Endodermal cell (in vitro differentiated cells): ENCODE results near the gene ARL4C. TPM values are rescaled to one million over a fixed set of nuclear protein-coding genes. Genes with fewer than 3 reads are reported as not detected.
A peak's percentile ranks its signal among the peaks of the same experiment; 100 is the strongest.

ENCODE experiments used
- DNase-seq: peaks from one replicate; pipeline ENCODE4 v3.0.0-alpha.2; 2017
- H3K27ac ChIP-seq: 2 replicates; pipeline ENCODE4 v1.5.1; 2013; ENCODE audit warnings: mild to moderate bottlenecking, low read depth, low read length, moderate library complexity
- H3K27me3 ChIP-seq: 2 replicates; pipeline ENCODE4 v1.6.1; 2013; ENCODE audit warnings: mild to moderate bottlenecking, low read length, moderate library complexity; ENCODE audit not compliant: insufficient read depth, control insufficient read depth, poor library complexity, severe bottlenecking
- H3K36me3 ChIP-seq: 2 replicates; pipeline ENCODE4 v1.7.0; 2013; ENCODE audit warnings: mild to moderate bottlenecking, low read length, moderate library complexity; ENCODE audit not compliant: control insufficient read depth, insufficient read depth
- H3K4me1 ChIP-seq: one replicate; pipeline ENCODE4 v1.7.0; 2013; ENCODE audit warnings: low read length; ENCODE audit not compliant: control insufficient read depth, insufficient read depth
- H3K4me3 ChIP-seq: 2 replicates; pipeline ENCODE4 v1.5.1; 2013; ENCODE audit warnings: mild to moderate bottlenecking, low read length, moderate library complexity
- H3K9ac ChIP-seq: 2 replicates; pipeline ENCODE4 v1.6.1; 2013; ENCODE audit warnings: mild to moderate bottlenecking, low read length, moderate library complexity; ENCODE audit not compliant: poor library complexity, severe bottlenecking; ENCODE audit errors: extremely low read depth
- H3K9me3 ChIP-seq: 2 replicates; pipeline ENCODE4 v1.6.1; 2013; ENCODE audit warnings: mild to moderate bottlenecking, low read length, moderate library complexity; ENCODE audit not compliant: control insufficient read depth
- H3K27ac Mint-ChIP-seq: 2 replicates; pipeline ENCODE4 v1.8.0; 2020; ENCODE audit warnings: mixed read lengths
- H3K27me3 Mint-ChIP-seq: 2 replicates; pipeline ENCODE4 v1.8.0; 2021; ENCODE audit warnings: mild to moderate bottlenecking, mixed read lengths; ENCODE audit not compliant: insufficient read depth
- H3K36me3 Mint-ChIP-seq: 2 replicates; pipeline ENCODE4 v1.8.0; 2020; ENCODE audit warnings: low read depth, mixed read lengths
- H3K4me1 Mint-ChIP-seq: 2 replicates; pipeline ENCODE4 v1.8.0; 2020; ENCODE audit warnings: mixed read lengths
- H3K4me3 Mint-ChIP-seq: 2 replicates; pipeline ENCODE4 v1.8.0; 2020; ENCODE audit warnings: mild to moderate bottlenecking, moderate library complexity, mixed read lengths
- H3K9me3 Mint-ChIP-seq: 2 replicates; pipeline ENCODE4 v1.8.0; 2020; ENCODE audit warnings: mild to moderate bottlenecking, mixed read lengths
- CTCF ChIP-seq: fragments of 200-600 bp; sonication (generic); conservative IDR thresholded peaks from 2 replicates; pipeline ENCODE4 v1.5.0; 2021; ENCODE audit warnings: antibody characterized with exemption, mild to moderate bottlenecking
- WGBS, 2 experiments: methylation state at CpG; one replicate each; pipeline versions ENCODE4 v1.1.5 to v1.1.7; 2013; ENCODE audit warnings: missing lambda C conversion rate in 2 of 2, mixed read lengths in 1 of 2; ENCODE audit not compliant: insufficient coverage in 1 of 2, insufficient read length in 1 of 2; 5-methylcytosine and 5-hydroxymethylcytosine counted together
- total RNA-seq, 2 donors: library from RNA; stranded (reverse); fragmentation: NEBNext Ultra II Directional in 1 of 2; extraction: Animal tissue kit (Norgen Biotek cat#: 25700) in 1 of 2; gene quantifications; 2 replicates in 1 of 2; 3 replicates in 1 of 2; pipeline ENCODE4 v1.2.1, GENCODE V29; 2021

The ARL4C gene
- total RNA-seq, 2 donors from 2014 or later: 9.3 to 21.7 TPM

- H3K27ac Mint-ChIP-seq: no peak overlapping the region
- H3K27me3 Mint-ChIP-seq: no peaks in the 10 kb centered on the region
- peaks cover 11% of the 10 kb centered on the region for H3K9me3 Mint-ChIP-seq
- Histone ChIP-seq H3K4me1 (peaks cover 2% of the 10 kb centered on the region), H3K27ac (no peak overlapping the region), H3K9ac (no peak overlapping the region), H3K4me3 (no peak overlapping the region), H3K36me3 (no peaks in the 10 kb centered on the region), H3K9me3 (peaks cover 4% of the 10 kb centered on the region), H3K27me3 (no peaks in the 10 kb centered on the region)
- no peak overlapping the region for H3K4me3 Mint-ChIP-seq
- 94 to 96% methylated on average over 2 to 5 of the region's 5 CpGs for WGBS, 2 experiments
- TF ChIP-seq CTCF: no peak
- peaks cover 34% of the 10 kb centered on the region for H3K4me1 Mint-ChIP-seq
- DNase-seq: no peak
- peaks cover 2% of the 10 kb centered on the region for H3K36me3 Mint-ChIP-seq
Observed at GRCh38 chr2:234453216-234453615, 43.7 kb downstream of the ARL4C start.

- Mint-ChIP-seq H3K4me3 (no peak overlapping the region), H3K4me1 (peaks cover 43% of the 10 kb centered on the region)
- 86 to 93% methylated on average over 2 to 4 of the region's 4 CpGs for WGBS, 2 experiments
Observed at GRCh38 chr2:234451852-234452625, 44.8 kb downstream of the ARL4C start.

GRCh38 chr2:234451242-234451641, 45.6 kb downstream of the ARL4C start:
- Mint-ChIP-seq H3K4me3 (no peak overlapping the region), H3K9me3 (peaks cover 2% of the 10 kb centered on the region), H3K36me3 (no peaks in the 10 kb centered on the region), H3K4me1 (peaks cover 46% of the 10 kb centered on the region), H3K27ac (peak overlapping the region; percentile 86), H3K27me3 (peaks cover 4% of the 10 kb centered on the region)
- 75 to 94% methylated on average over 1 to 2 of the region's 2 CpGs for WGBS, 2 experiments
- H3K4me1 ChIP-seq: peaks cover 7% of the 10 kb centered on the region
- no peak for DNase-seq
- H3K4me3 ChIP-seq: no peak overlapping the region
- H3K9ac ChIP-seq: no peak overlapping the region
- TF ChIP-seq CTCF: no peak
- no peaks in the 10 kb centered on the region for H3K36me3 ChIP-seq
- H3K9me3 ChIP-seq: peaks cover 4% of the 10 kb centered on the region
- no peak overlapping the region for H3K27ac ChIP-seq
- H3K27me3 ChIP-seq: no peaks in the 10 kb centered on the region

More at GRCh38 chr2:234451852-234452625, 44.8 kb downstream of the ARL4C start:
- no peaks in the 10 kb centered on the region for H3K36me3 Mint-ChIP-seq
- Histone ChIP-seq H3K9me3 (peaks cover 4% of the 10 kb centered on the region), H3K36me3 (no peaks in the 10 kb centered on the region), H3K4me1 (peaks cover 7% of the 10 kb centered on the region), H3K27ac (no peak overlapping the region), H3K27me3 (no peaks in the 10 kb centered on the region), H3K4me3 (no peak overlapping the region), H3K9ac (no peak overlapping the region)
- H3K27ac Mint-ChIP-seq: no peak overlapping the region
- no peaks in the 10 kb centered on the region for H3K27me3 Mint-ChIP-seq
- H3K9me3 Mint-ChIP-seq: peaks cover 2% of the 10 kb centered on the region
- no peak for DNase-seq
- no peak for TF ChIP-seq CTCF
